Subcutaneous abdominal adipose tissue (tissue), 5 donors: Measurements from ENCODE around the gene GMPR2.
"Not testable (repeated sequence)": the region's sequence is repeated elsewhere in the genome, so short reads cannot be mapped to it uniquely, and the experiment has no call there.

Experiments
- H3K27ac ChIP-seq: one replicate; pipeline ENCODE4 v1.7.0; 2013; ENCODE audit warnings: low read depth, mild to moderate bottlenecking, inconsistent platforms, low read length, moderate library complexity
- H3K27me3 ChIP-seq, 5 donors: one replicate each; pipeline ENCODE4 v1.7.0; 2013; ENCODE audit warnings: low read length in 5 of 5, inconsistent platforms in 1 of 5; ENCODE audit not compliant: control insufficient read depth in 5 of 5, insufficient read depth in 4 of 5
- H3K36me3 ChIP-seq, 5 donors: one replicate each; pipeline ENCODE4 v1.7.0; 2013; ENCODE audit warnings: low read length in 5 of 5; ENCODE audit not compliant: control insufficient read depth in 5 of 5, insufficient read depth in 5 of 5
- H3K4me1 ChIP-seq, 5 donors: one replicate each; pipeline ENCODE4 v1.7.0; 2013; ENCODE audit warnings: low read length in 5 of 5, mild to moderate bottlenecking in 3 of 5, moderate library complexity in 1 of 5; ENCODE audit not compliant: control insufficient read depth in 5 of 5, insufficient read depth in 5 of 5
- H3K4me3 ChIP-seq, 5 donors: one replicate each; pipeline ENCODE4 v1.7.0; 2013; ENCODE audit warnings: low read length in 5 of 5, low read depth in 1 of 5
- H3K9ac ChIP-seq, 5 donors: one replicate each; pipeline ENCODE4 v1.7.0; 2013; ENCODE audit warnings: low read length in 5 of 5, mild to moderate bottlenecking in 4 of 5, moderate library complexity in 3 of 5
- H3K9me3 ChIP-seq, 5 donors: one replicate each; pipeline ENCODE4 v1.7.0; 2013; ENCODE audit warnings: low read length in 5 of 5; ENCODE audit not compliant: control insufficient read depth in 5 of 5
- donor health status: healthy.
- donor health status: healthy.
- donor health status: healthy.
- donor health status: healthy.
- donor health status: healthy.

Gene GMPR2

DNA sequence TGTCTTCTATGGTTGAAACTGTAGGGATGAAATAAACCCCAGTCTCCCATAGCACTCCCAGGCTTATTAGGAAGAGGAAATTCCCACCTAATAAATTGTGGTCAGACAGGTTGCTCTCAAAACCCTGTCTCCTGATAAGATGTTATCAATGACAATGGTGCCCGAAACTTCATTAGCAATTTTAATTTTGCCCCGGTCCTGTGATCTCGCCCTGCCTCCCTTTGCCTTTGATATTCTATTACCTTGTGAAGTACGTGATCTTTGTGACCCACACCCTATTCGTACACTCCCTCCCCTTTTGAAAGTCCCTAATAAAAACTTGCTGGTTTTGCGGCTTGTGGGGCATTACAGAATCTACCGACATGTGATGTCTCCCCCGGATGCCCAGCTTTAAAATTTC lies 30.2 kb upstream of the GMPR2 start:
- not testable (repeated sequence) for H3K4me1 ChIP-seq, H3K9me3 ChIP-seq, H3K27ac ChIP-seq, H3K9ac ChIP-seq, H3K27me3 ChIP-seq, H3K4me3 ChIP-seq
- H3K36me3 ChIP-seq, result peaks cover 3 to 55% (median 28%) of the 10 kb centered on the region in 5 donors

- H3K27me3 ChIP-seq, H3K9ac ChIP-seq, H3K9me3 ChIP-seq, H3K27ac ChIP-seq, H3K4me3 ChIP-seq, H3K4me1 ChIP-seq: not testable (repeated sequence)
- H3K36me3 ChIP-seq, result peaks cover 3 to 63% (median 36%) of the 10 kb centered on the region in 5 donors
These were observed 29.4 kb upstream of the GMPR2 start for GRCh38 chr14:24203249-24203886.

- Histone ChIP-seq H3K27ac (no peak overlapping the region), H3K9me3 (no peaks in the 10 kb centered on the region), H3K4me3 (no peak overlapping the region), H3K36me3 (peaks cover 7 to 71% (median 45%) of the 10 kb centered on the region in 5 donors), H3K9ac (no peak overlapping the region), H3K27me3 (no peaks in the 10 kb centered on the region), H3K4me1 (no peaks in the 10 kb centered on the region)
These were observed 28.3 kb upstream of the GMPR2 start for GRCh38 chr14:24204163-24205146.

DNA sequence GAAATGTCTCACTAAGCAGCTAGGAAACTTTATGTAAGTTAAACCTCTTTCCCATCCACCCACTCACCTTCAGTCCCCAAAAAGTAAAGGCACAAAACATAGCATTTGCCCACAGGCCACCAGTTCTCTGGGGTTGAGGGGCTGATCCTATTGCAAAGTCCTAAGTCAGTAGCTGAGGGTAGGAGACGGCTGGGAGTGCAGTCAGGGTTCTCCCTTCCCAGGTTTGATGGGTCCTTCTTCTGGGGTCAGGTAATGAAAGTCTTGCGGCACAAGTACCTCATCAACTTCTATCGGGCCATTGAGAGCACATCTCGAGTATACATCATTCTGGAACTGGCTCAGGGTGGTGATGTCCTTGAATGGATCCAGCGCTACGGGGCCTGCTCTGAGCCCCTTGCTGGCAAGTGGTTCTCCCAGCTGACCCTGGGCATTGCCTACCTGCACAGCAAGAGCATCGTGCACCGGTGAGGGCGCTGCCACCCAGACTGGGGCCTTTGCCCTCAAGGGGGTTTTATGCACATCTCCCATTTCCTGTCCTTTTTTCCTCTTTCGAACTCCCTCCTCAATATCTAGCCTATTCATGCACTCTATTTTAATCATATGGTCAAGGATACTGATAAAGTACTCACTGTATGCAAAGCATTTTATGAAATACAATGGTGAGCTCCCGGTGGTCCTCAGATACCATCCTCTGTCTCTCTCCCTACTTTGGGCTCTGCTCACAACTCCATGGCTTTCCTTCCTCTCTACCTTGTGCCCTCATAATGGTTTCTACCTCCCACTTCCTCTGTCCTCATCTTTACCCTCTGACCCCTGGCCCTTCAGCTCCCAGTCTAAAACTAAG lies 26.2 kb upstream of the GMPR2 start:
- Histone ChIP-seq H3K4me3 (no peak overlapping the region), H3K27ac (no peak overlapping the region), H3K36me3 (peaks cover 11 to 79% (median 59%) of the 10 kb centered on the region in 5 donors), H3K4me1 (no peaks in the 10 kb centered on the region), H3K27me3 (no peaks in the 10 kb centered on the region), H3K9me3 (no peaks in the 10 kb centered on the region), H3K9ac (no peak overlapping the region)

DNA sequence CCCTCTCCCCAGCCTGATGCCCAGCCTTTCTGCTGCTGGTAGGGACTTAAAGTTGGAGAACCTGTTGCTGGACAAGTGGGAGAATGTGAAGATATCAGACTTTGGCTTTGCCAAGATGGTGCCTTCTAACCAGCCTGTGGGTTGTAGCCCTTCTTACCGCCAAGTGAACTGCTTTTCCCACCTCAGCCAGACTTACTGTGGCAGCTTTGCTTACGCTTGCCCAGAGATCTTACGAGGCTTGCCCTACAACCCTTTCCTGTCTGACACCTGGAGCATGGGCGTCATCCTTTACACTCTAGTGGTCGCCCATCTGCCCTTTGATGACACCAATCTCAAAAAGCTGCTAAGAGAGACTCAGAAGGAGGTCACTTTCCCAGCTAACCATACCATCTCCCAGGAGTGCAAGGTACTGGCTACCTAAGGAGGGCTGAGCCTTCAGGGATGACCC lies 25.6 kb upstream of the GMPR2 start:
- H3K36me3 ChIP-seq, result peaks cover 11 to 77% (median 59%) of the 10 kb centered on the region in 5 donors
- no peak overlapping the region for H3K4me3 ChIP-seq
- H3K27me3 ChIP-seq, result no peaks in the 10 kb centered on the region
- H3K9me3 ChIP-seq, result no peaks in the 10 kb centered on the region
- no peak overlapping the region for H3K9ac ChIP-seq
- H3K4me1 ChIP-seq, result peaks cover 0 to 5% (median 0%) of the 10 kb centered on the region in 5 donors
- no peak overlapping the region for H3K27ac ChIP-seq

GRCh38 chr14:24207625-24208024 lies 25.1 kb upstream of the GMPR2 start:
- no peak overlapping the region for H3K27ac ChIP-seq

GRCh38 chr14:24211311-24211710 lies 21.4 kb upstream of the GMPR2 start:
- Histone ChIP-seq H3K9ac (no peak overlapping the region), H3K27ac (no peak overlapping the region), H3K27me3 (no peaks in the 10 kb centered on the region), H3K36me3 (peaks cover 8 to 50% (median 42%) of the 10 kb centered on the region in 5 donors), H3K4me3 (no peak overlapping the region), H3K9me3 (no peaks in the 10 kb centered on the region), H3K4me1 (peaks cover 0 to 33% (median 24%) of the 10 kb centered on the region in 5 donors)

More at GRCh38 chr14:24207625-24208024, 25.1 kb upstream of the GMPR2 start:
- Histone ChIP-seq H3K9ac (no peak overlapping the region), H3K9me3 (no peaks in the 10 kb centered on the region), H3K27me3 (no peaks in the 10 kb centered on the region), H3K4me1 (peaks cover 0 to 9% (median 4%) of the 10 kb centered on the region in 5 donors), H3K36me3 (peaks cover 11 to 77% (median 59%) of the 10 kb centered on the region in 5 donors), H3K4me3 (no peak overlapping the region)

DNA sequence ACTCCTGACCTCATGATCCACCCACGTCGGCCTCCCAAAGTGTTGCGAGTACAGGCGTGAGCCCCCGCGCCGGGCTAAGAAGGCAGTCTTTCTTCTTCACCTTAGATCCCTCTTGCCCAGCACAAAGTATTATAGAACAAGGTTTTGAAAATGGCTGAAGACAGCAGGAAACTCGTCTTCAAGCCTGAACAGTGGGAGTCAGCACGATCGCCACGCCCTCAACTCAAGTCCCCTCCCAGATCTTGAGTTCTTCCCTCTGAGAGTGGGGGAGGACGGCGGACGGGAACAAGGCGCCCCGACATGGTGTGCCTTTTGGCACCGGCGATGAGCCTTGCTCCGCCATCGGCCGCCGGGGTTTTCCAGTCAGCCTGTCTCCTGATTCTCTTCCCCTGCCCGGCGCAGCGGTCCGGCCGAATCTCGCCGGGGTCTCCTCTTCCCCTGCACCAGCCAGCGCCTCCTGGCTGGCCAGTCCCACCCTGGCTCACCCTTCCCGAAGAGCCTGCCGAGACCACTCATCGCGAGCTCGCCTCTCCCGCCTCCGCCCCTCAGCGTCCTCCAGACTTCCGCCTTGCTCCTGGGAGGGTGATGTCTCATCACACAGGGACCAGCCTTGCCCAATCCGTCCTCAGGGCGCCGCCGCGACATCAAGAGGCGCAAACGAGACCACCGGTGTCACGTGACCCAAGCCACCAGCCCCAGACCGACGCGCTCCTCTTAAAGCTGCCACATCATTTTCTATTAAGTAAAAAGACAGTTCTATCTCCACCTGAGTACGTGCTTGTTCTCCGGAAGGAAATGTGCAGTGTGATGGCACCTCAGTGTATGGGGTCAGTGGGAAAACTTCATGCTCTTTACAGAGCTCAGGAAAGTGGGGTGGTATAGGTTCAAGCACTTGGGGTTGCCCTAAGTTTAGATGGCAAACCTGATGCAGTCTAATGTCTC lies 19.5 kb upstream of the GMPR2 start, which contains the start of gene CHMP4A:
CHMP4A (minus strand) TSS at position 565 of the 942 bp plus-strand sequence; CDS start at position 516, 49 bp downstream.
- Histone ChIP-seq H3K4me1 (peaks cover 0 to 34% (median 24%) of the 10 kb centered on the region in 5 donors), H3K9ac (peak within 1 kb of the TSS; percentile 76 to 97 (median 91))

More for the DNA sequence above, 19.5 kb upstream of the GMPR2 start, which contains the start of gene CHMP4A:
- peaks cover 11 to 43% (median 29%) of the 10 kb centered on the region in 5 donors for H3K36me3 ChIP-seq
- H3K4me3 ChIP-seq, result peak within 1 kb of the TSS; percentile 60 to 92 (median 82)
- H3K27me3 ChIP-seq, result no peaks in the 10 kb centered on the region
- no peaks in the 10 kb centered on the region for H3K9me3 ChIP-seq
- H3K27ac ChIP-seq, result peak within 1 kb of the TSS; percentile 89
